ENCODE data around the gene SH2B3. TPM values are rescaled to one million over a fixed set of nuclear protein-coding genes. Genes with fewer than 3 reads are reported as not detected.
"Not testable (repeated sequence)": the region's sequence is repeated elsewhere in the genome, so short reads cannot be mapped to it uniquely, and the experiment has no call there.

SH2B3 gene
- total RNA-seq, 1 donor from 2014 or later, result 36.4 TPM

DNA sequence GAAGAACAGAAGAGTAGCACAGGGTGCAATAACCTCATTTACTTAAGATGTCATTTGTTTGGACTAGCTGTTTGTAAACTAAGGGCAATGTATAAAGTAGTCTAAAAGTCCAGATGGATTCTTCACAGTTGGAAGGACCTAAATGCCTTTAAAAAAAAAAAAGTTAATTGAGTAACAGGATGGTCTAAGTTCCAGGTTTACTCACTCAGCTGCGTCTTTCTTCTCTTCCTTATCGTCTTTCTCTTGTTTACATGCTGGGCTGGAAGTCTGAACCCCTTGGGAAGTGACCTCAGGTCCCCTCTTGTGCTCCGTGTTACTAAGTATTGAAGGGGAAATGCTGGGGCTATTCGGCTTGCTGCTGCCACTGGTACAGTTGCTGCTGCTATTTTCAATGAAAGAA is 82.5 kb downstream of the SH2B3 start:
- TF ChIP-seq, protein P1, sequence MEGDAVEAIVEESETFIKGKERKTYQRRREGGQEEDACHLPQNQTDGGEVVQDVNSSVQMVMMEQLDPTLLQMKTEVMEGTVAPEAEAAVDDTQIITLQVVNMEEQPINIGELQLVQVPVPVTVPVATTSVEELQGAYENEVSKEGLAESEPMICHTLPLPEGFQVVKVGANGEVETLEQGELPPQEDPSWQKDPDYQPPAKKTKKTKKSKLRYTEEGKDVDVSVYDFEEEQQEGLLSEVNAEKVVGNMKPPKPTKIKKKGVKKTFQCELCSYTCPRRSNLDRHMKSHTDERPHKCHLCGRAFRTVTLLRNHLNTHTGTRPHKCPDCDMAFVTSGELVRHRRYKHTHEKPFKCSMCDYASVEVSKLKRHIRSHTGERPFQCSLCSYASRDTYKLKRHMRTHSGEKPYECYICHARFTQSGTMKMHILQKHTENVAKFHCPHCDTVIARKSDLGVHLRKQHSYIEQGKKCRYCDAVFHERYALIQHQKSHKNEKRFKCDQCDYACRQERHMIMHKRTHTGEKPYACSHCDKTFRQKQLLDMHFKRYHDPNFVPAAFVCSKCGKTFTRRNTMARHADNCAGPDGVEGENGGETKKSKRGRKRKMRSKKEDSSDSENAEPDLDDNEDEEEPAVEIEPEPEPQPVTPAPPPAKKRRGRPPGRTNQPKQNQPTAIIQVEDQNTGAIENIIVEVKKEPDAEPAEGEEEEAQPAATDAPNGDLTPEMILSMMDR (IDR thresholded peaks at IDR 0.05), result no peak
- Mint-ChIP-seq H3K36me3 (ENCODE audit: unreplicated experiment) (peaks cover 54% of the 10 kb centered on the region), H3K4me3 (ENCODE audit: unreplicated experiment) (no peak overlapping the region), H3K9me3 (ENCODE audit: unreplicated experiment) (no peaks in the 10 kb centered on the region), H3K27ac (ENCODE audit: unreplicated experiment) (peak overlapping the region; percentile 59), H3K27me3 (ENCODE audit: unreplicated experiment) (no peaks in the 10 kb centered on the region), H3K4me1 (ENCODE audit: unreplicated experiment) (peaks cover 22% of the 10 kb centered on the region)
- DNase-seq (ENCODE audit: extremely low spot score, unreplicated experiment), result no peak

DNA sequence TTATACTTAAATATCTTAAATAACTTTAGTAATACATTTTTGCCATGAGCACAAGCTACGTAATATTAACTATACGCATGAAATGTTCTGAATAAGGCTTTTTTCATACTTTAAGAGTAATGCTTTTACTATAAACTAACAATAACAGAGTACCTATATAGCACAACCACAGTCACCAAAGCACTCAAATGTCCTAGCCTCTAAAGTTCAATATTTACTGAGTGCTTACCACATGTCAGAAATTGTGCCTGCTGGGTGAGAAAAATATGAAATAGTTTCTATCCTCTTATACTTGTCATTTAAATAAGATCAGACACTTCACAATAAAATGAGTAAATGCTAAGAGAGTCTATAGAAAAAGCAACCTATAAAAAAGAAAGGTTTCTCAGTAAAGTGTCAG is 83.1 kb downstream of the SH2B3 start:
- Mint-ChIP-seq H3K4me1 (ENCODE audit: unreplicated experiment) (peaks cover 23% of the 10 kb centered on the region), H3K27me3 (ENCODE audit: unreplicated experiment) (no peaks in the 10 kb centered on the region), H3K36me3 (ENCODE audit: unreplicated experiment) (peaks cover 48% of the 10 kb centered on the region), H3K27ac (ENCODE audit: unreplicated experiment) (peak overlapping the region; percentile 59), H3K4me3 (ENCODE audit: unreplicated experiment) (no peak overlapping the region), H3K9me3 (ENCODE audit: unreplicated experiment) (no peaks in the 10 kb centered on the region)
- TF ChIP-seq, protein P1 (IDR thresholded peaks at IDR 0.05), result no peak
- no peak for DNase-seq (ENCODE audit: extremely low spot score, unreplicated experiment)

DNA sequence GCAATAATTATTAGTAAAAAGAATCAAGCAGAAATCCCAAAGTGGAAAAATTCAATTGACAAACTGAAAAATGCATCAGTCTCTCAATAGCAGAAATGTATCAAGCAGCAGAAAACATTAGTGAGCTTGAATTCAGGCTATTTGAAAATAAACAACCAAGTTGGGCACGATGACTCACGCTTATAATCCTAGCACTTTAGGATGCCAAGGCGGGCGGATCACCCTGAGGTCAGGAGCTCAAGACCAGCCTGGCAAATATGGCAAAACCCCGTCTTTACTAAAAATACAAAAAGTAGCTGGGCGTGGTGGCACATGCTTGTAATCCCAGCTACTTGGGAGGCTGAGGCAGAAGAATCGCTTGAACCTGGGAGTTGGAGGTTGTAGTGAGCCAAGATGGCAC is 87.3 kb downstream of the SH2B3 start:
- peaks cover 22% of the 10 kb centered on the region for H3K4me1 Mint-ChIP-seq (ENCODE audit: unreplicated experiment)
- DNase-seq (ENCODE audit: extremely low spot score, unreplicated experiment); H3K9me3 Mint-ChIP-seq (ENCODE audit: unreplicated experiment); H3K27me3 Mint-ChIP-seq (ENCODE audit: unreplicated experiment); H3K4me3 Mint-ChIP-seq (ENCODE audit: unreplicated experiment): not testable (repeated sequence)
- peak overlapping the region; percentile 62 for H3K27ac Mint-ChIP-seq (ENCODE audit: unreplicated experiment)
- H3K36me3 Mint-ChIP-seq (ENCODE audit: unreplicated experiment), result peaks cover 52% of the 10 kb centered on the region

DNA sequence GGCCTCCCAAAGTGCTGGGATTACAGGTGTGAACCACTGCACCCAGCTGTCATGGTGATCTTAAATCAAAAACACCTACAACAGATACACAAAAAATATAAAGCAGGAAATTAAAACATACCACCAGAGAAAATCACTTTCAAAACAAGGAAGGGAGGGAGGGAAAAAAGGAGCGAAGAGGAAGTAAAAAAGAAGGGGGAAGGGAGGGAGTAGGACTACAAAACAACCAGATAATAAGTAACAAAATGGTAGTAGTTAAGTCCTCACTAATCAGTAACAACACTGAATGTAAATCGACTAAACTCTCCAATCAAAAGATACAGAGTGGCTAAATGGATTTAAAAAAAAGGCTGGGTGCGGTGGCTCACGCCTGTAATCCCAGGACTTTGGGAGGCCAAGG is 89.0 kb downstream of the SH2B3 start:
- H3K9me3 Mint-ChIP-seq (ENCODE audit: unreplicated experiment), result peaks cover 6% of the 10 kb centered on the region
- DNase-seq (ENCODE audit: extremely low spot score, unreplicated experiment), result no peak
- H3K4me3 Mint-ChIP-seq (ENCODE audit: unreplicated experiment), result no peak overlapping the region
- H3K4me1 Mint-ChIP-seq (ENCODE audit: unreplicated experiment), result peaks cover 14% of the 10 kb centered on the region
- no peak overlapping the region for H3K27ac Mint-ChIP-seq (ENCODE audit: unreplicated experiment)
- H3K36me3 Mint-ChIP-seq (ENCODE audit: unreplicated experiment), result peaks cover 53% of the 10 kb centered on the region
- TF ChIP-seq, protein P1 (IDR thresholded peaks at IDR 0.05), result no peak
- no peaks in the 10 kb centered on the region for H3K27me3 Mint-ChIP-seq (ENCODE audit: unreplicated experiment)

Other genes with a start within 250 kb of the SH2B3 start
- gene PHETA1, start 36.8 kb upstream of the SH2B3 start, total RNA-seq, result 13.6 and 14.6 TPM in 2 replicates
- 76.7 and 78.9 TPM in 2 replicates for gene ATXN2, start 193.4 kb downstream of the SH2B3 start, total RNA-seq